G401.6 (cell line): Measurements from ENCODE around the gene EXPH5.

Experiments used
- FAIRE-seq: peaks from 2 replicates; lab custom pipeline; 2012; peaks lifted over from hg19 to GRCh38; lab: Jason Lieb, UNC

The EXPH5 gene

DNA sequence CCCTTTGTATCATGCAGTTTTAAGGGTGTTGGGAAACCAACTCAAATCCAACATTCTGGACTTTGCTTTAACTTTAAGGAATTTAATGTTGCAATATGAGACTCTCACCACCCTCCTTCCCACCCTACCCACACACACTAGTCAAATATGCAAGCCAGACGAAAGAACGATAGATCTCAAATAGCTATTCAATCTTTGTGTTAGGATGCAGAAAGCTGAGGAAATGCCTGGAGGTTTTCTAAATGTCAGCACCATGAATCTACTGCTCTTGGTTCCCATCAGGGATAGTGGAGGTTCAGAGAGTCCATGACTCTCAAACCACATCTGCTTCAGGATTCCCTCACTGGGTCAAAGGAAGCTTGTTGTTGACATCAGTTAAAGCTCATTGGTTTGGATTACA is 33.7 kb downstream of the EXPH5 start:
- FAIRE-seq = no peak

DNA sequence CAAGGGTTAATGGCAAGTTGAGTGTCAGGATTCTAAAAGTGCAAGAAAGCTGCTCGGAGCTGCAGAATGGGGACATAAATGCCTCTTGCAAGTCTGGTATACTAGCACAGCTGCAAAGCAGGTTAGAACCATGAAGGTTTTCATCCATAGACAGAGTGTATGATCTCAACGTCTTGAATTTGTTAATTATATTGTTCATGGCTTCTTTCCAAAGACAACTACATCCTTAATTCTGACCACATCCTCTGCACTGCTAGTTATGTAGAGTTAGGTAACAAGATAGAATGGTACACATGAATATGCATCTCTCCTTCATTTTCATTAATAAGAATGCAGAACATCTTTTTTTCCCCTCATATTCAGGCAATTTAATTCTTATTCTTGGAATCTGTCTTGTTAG is 34.2 kb downstream of the EXPH5 start:
- no peak for FAIRE-seq

DNA sequence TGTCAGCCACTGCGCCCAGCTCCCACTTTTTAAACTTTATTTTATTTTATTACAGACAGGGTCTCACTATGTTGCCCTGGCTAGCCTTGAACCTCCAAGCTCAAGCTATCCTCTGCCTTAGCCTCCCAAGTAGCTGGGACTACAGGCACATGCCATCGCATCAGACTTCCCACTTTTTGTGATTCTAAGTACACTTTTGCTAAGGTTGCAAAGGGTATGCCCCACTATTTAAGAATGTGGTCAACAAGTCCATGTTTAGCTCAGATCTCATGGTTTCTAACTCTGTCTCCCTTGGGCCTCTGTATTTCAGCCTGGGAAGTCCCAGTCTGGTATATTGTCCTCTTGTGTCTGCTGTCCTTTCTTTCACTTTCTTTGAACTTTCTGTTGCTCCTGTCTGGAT is 35.3 kb downstream of the EXPH5 start:
- no peak for FAIRE-seq

DNA sequence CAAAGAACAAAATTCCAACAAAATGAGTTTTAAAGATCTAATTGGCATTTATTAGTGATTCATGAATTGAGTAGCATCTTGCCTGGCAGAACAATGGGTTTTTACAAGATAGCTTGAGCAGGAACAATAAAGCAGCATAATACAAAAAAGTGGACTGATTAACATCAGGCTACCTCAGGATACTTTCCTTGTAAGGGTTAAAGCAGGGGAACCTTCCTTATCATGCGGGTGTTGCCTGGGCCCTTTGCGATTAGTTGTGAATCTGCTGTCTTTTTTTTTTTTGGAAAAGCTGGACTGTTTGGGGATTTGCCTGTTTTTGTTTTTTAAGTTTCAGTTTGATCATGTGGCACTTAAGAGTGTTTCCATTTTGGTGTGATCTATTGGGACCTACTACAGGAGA is 37.5 kb downstream of the EXPH5 start:
- no peak for FAIRE-seq

DNA sequence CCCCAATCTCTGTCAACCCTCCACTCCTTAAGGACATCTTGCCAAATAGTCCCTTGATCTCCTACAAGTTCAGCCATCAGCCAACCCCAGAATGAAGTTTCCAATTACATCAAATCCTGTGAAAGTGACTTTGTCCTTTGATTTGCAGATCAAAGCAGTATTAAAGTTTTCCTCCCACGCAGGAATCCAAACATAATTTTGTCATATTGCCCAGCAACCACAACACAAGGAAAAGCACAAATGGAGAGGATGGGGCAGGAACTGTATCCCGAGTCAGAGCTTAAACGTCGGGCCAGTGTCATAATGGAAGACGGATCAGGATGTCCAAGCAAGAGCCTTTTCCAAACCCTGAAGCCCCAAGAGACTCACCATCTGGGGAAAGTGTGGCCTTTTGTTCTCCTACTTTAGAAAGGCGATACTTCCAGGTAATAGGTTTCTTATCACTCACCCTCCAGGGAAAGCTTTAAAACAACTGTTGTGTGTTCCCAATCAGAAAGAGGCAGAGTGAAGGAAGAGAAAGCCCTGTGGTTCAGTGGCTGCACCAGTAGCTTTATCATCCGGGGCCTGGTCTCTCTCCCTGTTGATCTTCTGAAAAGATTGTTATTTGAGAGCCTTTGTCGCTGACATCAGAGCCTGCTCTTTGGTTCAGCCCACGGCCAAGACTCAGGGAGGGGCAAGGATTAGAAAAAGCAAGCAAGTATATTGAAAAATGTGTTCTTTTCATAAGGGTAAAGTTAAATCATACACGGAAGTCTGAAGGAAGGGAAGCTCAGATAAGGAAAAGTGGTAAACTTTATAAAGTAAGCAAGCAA is 41.7 kb downstream of the EXPH5 start:
- no peak for FAIRE-seq

DNA sequence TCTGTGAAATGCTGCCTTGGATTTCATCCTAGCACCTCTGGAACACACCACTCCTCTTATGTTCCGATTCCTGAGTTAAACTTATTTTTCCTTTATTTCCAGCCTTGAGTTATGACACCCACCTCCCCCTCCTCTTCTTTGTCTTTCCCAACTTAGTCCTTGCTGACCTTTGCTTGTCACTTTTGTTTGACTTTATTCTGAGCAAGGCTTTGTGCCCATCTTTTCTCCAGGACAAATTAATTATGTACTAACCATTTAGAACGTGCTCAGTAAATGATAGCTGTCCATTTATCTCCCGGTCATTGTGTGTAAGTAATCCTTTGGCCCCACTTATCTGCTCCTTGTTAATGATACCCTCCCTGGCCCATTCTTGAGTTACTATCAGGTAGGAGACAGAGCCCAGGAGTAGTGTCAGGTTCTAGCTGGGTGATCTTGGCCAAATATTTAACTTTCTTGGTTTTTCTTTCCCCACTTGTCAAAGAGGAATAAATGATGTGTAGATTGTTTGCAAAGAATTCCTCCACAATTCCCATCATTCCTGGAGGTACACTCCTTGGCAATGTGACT is 44.2 kb downstream of the EXPH5 start:
- FAIRE-seq = no peak

DNA sequence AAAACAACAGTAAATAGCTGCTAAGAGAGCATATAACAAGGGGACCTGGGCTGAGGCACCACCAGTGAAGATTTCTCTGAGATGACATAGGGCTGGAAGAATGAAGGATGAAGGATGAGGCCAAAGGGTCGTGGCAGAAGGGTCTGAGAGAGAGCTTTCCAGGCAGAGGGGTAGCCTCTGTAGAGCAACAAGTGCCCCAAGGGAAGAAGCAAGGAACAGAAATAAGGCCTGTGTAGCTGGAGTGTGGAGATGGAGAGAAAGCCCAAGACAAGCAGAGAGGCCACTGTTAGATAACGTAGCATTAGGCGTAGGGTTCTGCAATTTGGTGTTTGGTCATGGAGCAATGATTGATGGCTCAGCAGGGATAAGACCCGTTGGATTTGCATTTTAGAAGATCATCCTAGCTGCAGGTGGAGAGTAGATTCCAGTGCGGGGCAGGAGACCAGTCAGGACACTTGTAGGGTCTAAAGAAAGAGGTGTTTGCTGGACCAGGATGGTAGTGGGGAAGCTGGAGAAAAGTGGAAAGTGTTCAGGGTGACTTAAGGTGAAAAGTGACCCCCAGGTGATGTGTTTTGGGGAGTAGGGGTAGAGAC is 47.6 kb downstream of the EXPH5 start:
- no peak for FAIRE-seq

DNA sequence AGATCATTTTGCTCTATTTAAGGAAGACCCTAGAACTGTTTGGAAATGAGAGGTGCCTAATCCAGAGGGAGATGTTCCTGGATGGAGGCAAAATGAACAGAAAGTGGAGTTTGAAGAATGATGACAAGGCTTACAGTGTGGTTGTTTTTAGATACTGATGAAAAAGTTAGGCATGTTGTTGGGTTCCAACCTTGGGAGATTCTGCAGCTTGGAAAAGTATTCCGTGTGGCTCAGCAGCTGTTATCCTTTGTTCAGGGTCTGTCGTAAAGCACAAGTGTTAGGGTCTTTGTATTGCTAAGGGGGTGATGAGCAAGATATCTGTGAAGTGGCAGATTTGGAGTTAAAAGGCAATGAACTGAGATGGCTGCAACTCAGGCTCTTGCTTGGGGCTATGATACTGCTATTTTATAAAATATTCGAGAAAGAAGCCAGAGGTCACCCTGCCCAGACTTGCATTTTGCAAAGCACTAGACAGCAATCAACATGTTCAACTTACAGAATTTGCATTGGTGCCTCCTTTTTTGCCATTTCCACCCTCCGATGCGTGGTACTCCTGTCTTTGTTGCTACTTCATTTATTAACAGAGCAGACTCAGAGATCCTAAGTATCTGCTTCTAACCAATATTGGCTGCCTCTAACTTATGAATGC is 50.1 kb downstream of the EXPH5 start:
- FAIRE-seq = no peak

DNA sequence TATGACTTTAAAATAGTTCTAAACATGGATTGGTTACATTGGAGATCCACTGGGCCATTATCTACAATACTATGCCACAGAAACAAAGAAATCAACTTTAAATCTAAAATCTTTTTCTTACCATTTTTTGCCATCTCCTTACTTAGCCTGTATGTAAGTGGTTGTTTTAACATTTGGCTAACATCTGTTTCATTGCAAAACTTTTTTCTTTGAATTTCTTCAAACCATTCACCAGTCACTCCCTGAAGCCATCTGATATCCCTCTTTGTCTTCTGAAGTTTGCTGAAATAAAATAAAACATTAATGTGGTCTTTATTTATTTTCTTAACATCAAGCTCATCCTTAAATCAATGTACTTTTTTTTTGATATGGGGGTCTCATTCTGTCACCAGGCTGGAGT is 52.0 kb downstream of the EXPH5 start:
- no peak for FAIRE-seq

DNA sequence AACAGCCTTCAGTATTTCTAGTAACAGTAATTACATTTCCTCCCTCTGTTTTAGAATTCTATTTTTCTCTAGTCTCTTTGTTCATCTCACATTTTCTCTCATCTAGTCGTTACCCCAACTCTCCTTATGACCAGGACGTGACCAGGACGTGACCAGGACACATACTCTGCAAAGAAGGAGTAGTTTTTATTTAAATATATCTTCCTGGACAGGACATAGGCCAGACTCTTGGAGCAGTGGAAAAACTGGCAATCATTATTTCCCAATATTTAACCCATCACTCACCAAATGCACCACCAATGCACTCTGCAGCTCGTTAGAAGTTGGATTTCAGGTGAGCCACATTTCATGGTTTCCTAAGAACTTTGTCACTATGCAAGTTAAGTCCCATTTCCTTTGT is 55.1 kb downstream of the EXPH5 start:
- no peak for FAIRE-seq

DNA sequence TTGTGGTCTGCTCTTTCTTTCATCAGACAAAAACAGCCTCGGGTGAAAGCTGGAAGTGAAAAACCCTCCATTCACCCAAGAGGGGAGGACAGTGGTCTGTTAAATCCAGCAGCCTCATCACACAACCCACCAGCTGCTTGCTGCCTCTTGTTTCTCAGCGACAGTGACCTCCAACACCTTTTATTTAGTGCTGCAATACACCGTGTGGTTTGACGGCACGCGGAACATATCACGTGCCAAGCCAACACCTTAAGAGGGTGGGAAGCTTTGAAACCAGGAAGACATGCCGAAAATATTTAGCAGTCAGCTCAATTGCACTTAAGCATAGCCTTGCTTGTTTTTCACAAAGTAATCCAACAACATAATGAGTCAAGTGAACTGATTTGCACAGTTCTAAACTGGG is 55.5 kb downstream of the EXPH5 start:
- no peak for FAIRE-seq

DNA sequence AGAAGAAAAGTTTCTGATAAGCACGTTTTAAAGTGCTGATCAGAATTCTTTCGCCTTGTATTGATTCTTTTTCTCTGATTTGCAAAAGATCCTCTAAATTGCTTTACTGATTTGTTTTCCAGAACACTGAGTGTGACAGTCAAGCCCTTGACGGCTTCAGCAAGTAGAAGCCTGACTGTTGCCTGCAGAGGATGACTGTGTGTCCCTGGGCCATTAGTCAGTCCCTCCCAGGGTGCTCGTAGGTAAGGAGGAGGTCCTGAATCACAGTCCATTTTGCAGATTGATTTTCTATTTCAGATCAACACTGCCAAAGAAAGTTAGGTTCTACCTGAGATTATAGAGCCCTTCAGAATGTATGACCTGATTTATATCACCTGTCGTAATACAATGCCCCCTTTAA is 56.8 kb downstream of the EXPH5 start:
- FAIRE-seq = no peak

DNA sequence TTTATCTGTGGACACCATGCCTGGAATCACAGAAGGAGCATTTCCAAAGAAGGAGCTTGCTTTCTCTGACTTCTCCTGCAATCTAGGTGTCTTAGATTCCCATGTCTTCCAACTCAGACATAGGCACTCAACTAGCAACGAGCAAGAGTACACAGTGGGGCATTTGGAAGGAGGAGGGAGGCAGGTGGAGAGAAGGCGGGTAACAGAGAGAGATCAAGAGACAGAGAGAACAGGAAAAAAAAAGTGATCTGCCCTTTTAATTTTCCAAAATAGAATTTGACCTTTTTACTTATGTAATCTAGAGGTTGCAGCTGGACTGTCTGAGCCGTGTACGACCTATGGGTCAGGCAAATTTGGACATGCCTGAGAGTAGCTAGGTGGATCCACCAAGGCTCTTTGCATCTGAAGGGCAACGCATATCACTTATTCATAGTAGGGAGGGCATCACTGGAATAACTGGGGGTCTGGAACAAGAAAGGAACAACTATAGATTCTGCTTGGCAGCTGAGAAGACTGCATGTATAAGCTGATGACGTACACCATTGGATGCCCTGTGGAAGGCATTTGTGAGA is 58.1 kb downstream of the EXPH5 start:
- FAIRE-seq = no peak

DNA sequence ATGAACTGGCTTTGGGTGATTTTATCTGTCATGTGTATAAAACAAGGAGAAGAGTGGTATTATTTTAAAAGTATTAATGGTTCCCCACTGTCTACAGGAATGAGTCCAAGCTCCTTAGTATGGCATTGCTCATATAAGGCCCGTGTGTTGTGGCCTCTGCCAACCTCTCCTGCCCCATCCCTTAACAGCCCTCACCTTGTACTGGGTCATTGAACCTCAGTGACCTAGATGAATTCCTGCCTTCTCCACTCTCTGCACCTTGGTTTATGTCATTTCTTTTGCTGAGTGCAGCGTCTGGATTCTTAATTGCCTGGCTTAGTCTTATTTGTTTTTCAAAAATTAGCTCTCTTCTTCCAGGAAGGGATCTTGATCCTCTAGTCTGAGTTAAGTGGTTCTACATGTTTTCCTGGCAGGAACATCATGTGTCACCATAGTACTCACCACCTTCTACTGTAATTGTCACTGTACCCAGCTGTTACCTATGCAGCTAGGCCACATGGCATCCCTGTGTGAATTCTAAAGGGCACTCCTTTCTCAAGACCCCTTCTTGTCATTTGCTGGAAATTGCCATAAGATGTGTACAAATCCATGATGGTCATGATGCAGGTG is 59.2 kb downstream of the EXPH5 start:
- FAIRE-seq = no peak

DNA sequence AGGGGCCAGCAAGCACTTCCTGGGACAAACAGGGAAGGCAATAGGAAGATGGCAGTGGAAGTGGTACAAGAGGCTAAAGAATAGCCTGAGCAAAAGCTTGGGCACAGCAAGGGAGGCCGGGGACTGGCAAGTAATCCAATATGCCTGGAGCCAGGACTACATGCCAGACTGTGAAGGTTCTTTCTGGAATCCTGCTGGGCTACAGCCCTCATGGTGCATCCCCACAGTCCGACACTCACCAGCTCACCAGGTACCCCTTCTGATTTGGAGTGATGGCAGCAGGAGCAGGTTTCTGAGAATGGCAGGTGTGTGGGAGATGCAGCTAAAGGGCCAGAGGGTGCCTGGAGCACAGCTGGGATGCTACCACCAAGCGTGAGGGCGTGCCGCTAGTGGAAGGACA is 63.1 kb downstream of the EXPH5 start:
- no peak for FAIRE-seq

DNA sequence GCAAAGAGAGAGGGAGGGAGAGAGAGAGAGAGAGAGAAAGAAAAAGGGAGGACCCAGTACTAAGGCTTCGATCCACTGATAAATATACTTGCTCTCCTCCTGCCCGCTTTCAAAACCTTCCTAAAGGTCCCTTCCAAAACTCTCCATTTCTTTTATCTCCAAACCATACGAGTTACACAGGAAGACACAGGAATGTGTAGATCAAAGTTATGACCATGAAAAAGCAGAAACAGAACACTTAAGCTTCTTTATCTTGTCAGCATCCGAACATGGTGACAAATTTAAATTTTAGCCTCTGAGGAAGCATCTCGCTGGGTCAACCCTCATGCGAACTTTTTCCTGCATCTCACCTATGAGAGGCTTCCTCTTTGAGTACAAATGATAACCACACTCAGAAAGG is 66.2 kb downstream of the EXPH5 start:
- FAIRE-seq = no peak

DNA sequence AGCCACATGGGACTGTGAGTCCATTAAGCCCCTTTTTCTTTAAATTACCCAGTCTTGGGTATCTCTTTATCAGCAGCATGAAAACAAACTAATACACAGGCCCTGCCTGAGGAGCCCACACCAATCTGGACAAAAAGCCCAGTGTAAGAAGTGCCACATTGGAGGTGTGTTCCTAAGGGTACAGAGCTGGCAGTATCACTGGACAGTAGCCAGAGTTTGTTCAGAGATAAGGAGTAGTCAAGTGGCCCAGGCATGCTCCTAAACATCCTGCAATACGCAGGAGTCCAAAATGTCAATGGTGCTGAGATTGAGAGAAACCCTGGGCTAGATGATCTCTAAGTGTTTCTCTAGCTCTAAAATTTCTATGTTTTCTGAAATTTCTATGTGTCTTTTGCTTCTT is 68.4 kb downstream of the EXPH5 start:
- no peak for FAIRE-seq

DNA sequence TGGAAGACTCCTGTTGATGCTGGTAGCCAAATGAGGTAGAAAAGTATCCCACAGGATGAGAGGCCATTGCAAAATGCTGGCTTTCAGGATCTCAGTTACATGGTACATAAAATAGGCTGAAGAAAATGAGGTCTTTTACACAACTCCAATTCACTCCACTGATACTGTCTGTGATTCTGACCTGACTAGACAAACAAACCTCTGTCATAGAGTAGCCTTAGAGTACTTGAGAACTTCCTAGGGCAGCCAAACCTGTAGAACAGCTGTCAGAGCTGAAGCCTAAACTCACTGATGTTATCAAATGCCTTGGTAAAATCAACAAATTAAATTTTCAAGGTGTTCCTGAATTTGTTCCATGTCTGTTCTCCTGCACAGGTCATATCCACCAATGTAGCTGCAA is 69.1 kb downstream of the EXPH5 start:
- FAIRE-seq = no peak

DNA sequence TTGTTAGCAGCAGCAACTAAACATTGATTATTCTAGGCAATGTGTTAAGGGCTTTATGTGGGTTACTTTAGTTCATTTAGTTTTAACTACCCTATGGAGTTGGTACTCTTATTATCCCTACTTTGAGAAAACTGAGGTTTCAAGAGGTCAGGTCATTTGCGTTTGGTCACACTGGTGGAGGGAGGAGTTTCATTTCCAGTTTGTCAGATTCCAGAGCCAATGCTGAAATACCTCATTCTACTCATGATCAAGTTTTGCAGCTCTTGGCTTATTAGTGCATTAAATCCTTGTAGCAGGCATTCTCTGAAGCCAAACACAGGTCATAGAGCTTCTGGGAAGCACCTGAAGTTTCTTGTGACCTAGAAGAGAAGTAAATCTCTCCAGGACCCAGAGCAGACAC is 71.2 kb downstream of the EXPH5 start:
- no peak for FAIRE-seq

DNA sequence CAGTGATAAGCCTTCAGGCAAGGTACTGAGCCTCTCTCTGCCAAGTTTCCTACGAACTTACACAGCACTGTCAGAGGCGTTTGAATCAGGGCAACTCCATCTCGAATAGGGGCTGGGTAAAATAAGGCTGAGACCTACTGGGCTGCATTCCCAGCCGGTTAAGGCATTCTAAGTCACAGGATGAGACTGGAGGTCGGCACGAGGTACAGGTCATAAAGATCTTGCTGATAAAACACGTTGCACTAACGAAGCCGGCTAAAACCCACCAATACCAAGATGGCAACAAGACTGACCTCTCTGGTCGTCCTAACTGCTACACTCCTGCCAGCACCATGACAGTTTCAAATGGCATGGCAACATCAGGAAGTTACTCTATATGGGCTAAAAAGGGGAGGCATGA is 75.0 kb downstream of the EXPH5 start:
- FAIRE-seq = no peak

DNA sequence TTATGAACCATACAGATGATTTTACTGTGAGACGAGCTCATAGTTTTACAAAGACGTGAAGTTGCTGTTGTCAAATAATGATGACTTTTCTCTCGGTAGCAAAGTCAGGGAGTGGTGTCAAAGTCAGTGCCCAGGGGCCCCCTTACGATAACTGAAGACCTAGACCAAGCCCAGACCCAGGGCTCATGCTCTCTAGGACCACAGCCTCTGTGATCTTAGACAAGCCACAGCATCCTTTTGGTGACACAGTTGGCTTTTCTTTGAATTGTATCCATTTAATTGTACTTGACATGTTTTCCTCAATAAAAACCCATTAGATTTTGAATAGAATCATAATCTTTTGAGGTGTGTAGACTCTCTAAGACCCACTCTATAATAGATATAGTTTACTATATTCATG is 77.4 kb downstream of the EXPH5 start:
- FAIRE-seq = no peak

DNA sequence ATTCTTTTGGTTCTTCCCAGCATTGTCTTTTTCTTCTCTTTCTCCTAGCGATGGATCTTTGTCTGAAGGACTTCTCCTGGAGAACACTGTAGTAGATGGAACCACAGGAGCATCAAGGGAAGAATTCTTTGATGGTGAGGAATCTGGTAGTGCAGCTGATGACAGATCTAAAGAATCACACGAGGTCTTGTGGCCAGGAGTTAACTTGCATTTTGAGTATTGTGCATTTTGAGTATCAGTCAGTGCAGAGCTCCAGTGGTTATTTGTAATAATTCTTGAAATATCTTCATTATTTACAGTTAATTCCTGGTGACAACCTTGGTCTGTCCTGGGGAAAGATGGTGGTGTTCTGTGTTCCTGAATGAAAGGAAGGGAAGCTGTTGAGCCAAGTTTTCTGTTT is 80.9 kb downstream of the EXPH5 start:
- no peak for FAIRE-seq
